Measurements from ENCODE around the gene SH2D6.

The SH2D6 gene

DNA sequence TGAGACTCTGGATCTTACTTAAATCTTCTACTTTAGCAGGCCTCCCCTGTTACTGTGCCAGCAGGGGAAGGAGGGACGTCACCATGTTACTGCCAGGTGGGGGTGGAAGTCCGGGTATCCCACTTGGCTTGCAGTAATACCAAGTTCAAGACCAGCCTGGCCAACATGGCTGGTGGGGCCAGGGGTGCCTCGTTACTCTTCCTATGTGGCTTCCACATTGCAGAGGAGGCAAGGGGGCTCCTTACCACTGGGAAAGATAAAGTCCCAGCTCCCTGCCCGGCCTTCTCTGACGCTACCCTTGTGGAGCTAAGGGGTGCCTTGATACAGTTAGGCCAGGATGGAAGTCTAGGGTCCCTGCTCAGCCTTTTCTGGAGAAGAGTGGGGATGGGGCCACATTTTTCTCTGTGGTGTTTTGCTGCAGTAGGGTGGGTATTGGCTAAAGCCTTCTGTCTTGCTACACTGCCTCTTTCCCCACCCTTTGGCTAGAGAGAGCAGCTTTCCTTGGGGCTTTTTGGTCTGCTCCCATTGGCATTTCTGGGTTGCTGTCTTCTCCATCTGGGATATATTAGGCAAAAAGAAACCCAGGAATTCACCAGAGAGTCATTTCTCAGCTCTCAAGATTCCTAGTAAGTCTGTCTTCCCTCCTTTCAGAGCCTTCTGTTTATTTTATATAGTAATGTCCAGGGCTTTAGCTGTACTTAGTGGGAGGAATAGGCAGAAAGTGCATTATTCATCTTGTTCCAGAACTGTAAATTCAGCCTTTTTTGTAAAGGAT is 42.0 kb upstream of the SH2D6 start:
- no peak overlapping the region for H3K4me3 ChIP-seq (ENCODE audit: low read depth, low read length)
- peaks cover 8 to 43% of the 10 kb centered on the region in 2 experiments for H3K36me3 ChIP-seq (ENCODE audit: control insufficient read depth in 2 of 2, insufficient read depth in 1 of 2, low read length in 2 of 2)
- no peak overlapping the region for H3K27ac ChIP-seq (ENCODE audit: extremely low read depth, low read depth, low read length)
- no peak for TF ChIP-seq SCRT2 (tag by site-specific recombination; IDR thresholded peaks at IDR 0.05)
- no peak for TF ChIP-seq ZBTB17 (tag by site-specific recombination; IDR thresholded peaks at IDR 0.05)
- ChIA-PET CTCF (interaction anchor here (0.6 kb wide), 1 partner anchor 45 kb away, joined by 3 read pairs; no protein-coding TSS in a partner anchor), POLR2A (no interaction called here)
- H3K4me1 ChIP-seq (ENCODE audit: control insufficient read depth, insufficient read depth, low read length): no peaks in the 10 kb centered on the region
- H3K9me3 ChIP-seq (ENCODE audit: control insufficient read depth, insufficient read depth, low read depth, low read length): no peaks in the 10 kb centered on the region

- CTCF ChIA-PET: interaction anchor here (0.6 kb wide), 1 partner anchor 44 kb away, joined by 3 read pairs; no protein-coding TSS in a partner anchor
- no peak for TF ChIP-seq ZNF169 (tag by site-specific recombination; IDR thresholded peaks at IDR 0.05)
- no peak for TF ChIP-seq SALL2 (tag by site-specific recombination; IDR thresholded peaks at IDR 0.05; ENCODE audit: borderline replicate concordance)
- no peak for TF ChIP-seq ZNF544 (tag by site-specific recombination; IDR thresholded peaks at IDR 0.05)
- TF ChIP-seq ZFP41 (tag by site-specific recombination; IDR thresholded peaks at IDR 0.05; ENCODE audit: borderline replicate concordance): no peak
- no peak for TF ChIP-seq ZNF768 (tag by site-specific recombination; IDR thresholded peaks at IDR 0.05)
- TF ChIP-seq ZNF16 (tag by site-specific recombination; IDR thresholded peaks at IDR 0.05; ENCODE audit: low read depth): no peak
- TF ChIP-seq AEBP2 (tag by site-specific recombination; IDR thresholded peaks at IDR 0.05; ENCODE audit: borderline replicate concordance): no peak
- TF ChIP-seq EGR2 (tag by site-specific recombination; IDR thresholded peaks at IDR 0.05; ENCODE audit: low read depth): no peak
- TF ChIP-seq ZNF529 (tag by site-specific recombination; IDR thresholded peaks at IDR 0.05; ENCODE audit: insufficient replicate concordance): no peak
- TF ChIP-seq, protein P1, sequence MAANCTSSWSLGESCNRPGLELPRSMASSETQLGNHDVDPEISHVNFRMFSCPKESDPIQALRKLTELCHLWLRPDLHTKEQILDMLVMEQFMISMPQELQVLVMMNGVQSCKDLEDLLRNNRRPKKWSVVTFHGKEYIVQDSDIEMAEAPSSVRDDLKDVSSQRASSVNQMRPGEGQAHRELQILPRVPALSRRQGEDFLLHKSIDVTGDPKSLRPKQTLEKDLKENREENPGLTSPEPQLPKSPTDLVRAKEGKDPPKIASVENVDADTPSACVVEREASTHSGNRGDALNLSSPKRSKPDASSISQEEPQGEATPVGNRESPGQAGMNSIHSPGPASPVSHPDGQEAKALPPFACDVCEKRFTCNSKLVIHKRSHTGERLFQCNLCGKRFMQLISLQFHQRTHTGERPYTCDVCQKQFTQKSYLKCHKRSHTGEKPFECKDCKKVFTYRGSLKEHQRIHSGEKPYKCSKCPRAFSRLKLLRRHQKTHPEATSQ (tag by site-specific recombination; IDR thresholded peaks at IDR 0.05): no peak
- no peak for TF ChIP-seq REST (tag by site-specific recombination; IDR thresholded peaks at IDR 0.05)
- TF ChIP-seq ZNF629 (tag by site-specific recombination; IDR thresholded peaks at IDR 0.05): no peak
- TF ChIP-seq ZNF747 (tag by site-specific recombination; IDR thresholded peaks at IDR 0.05): no peak
- no peak for TF ChIP-seq ZNF37A (tag by site-specific recombination; IDR thresholded peaks at IDR 0.05)
- TF ChIP-seq ZNF701 (tag by site-specific recombination; IDR thresholded peaks at IDR 0.05): no peak
These were observed 41.4 kb upstream of the SH2D6 start for GRCh38 chr2:85377083-85377482.

More at GRCh38 chr2:85377083-85377482, 41.4 kb upstream of the SH2D6 start:
- no peak overlapping the region for H3K27ac ChIP-seq (ENCODE audit: extremely low read depth, low read depth, low read length)
- H3K36me3 ChIP-seq (ENCODE audit: control insufficient read depth in 2 of 2, insufficient read depth in 1 of 2, low read length in 2 of 2): peaks cover 5 to 41% of the 10 kb centered on the region in 2 experiments
- H3K4me1 ChIP-seq (ENCODE audit: control insufficient read depth, insufficient read depth, low read length): no peaks in the 10 kb centered on the region
- POLR2A ChIA-PET: no interaction called here
- H3K4me3 ChIP-seq (ENCODE audit: low read depth, low read length): no peak overlapping the region
- H3K9me3 ChIP-seq (ENCODE audit: control insufficient read depth, insufficient read depth, low read depth, low read length): no peaks in the 10 kb centered on the region

Data from HEK293 (cell line).